ENCODE results near the gene FBXL7. TPM values are rescaled to one million over a fixed set of nuclear protein-coding genes. Genes with fewer than 3 reads are reported as not detected.

Gene FBXL7
- polyA plus RNA-seq, 3 donors, result not detected

- H3K4me1 ChIP-seq (ENCODE audit: control insufficient read depth in 1 of 2, insufficient read depth in 2 of 2, low read length in 2 of 2), result no peaks in the 10 kb centered on the region
- H3K27me3 Mint-ChIP-seq (ENCODE audit: low read depth in 3 of 3), result peaks cover 0 to 1% (median 0%) of the 10 kb centered on the region in 3 donors
- no peaks in the 10 kb centered on the region for H3K36me3 Mint-ChIP-seq
- H3K4me1 Mint-ChIP-seq, result no peaks in the 10 kb centered on the region
- TF ChIP-seq CTCF (IDR thresholded peaks at IDR 0.05), result no peak
- H2AFZ ChIP-seq (ENCODE audit: insufficient read depth, low read depth, low read length, poor library complexity, severe bottlenecking), result no peak overlapping the region
- H3K9me3 ChIP-seq (replicated peaks in 1 of 2; ENCODE audit: control insufficient read depth in 1 of 2, insufficient read depth in 1 of 2, low read length in 2 of 2), result peaks cover 0 to 7% of the 10 kb centered on the region in 2 donors
- H3K9me3 Mint-ChIP-seq, result peaks cover 0 to 6% (median 0%) of the 10 kb centered on the region in 7 donors
- DNase-seq, result no peak
- H3K27me3 ChIP-seq (ENCODE audit: control insufficient read depth in 2 of 2, insufficient read depth in 2 of 2, low read length in 2 of 2), result no peaks in the 10 kb centered on the region
- no peaks in the 10 kb centered on the region for H3K79me2 ChIP-seq (ENCODE audit: insufficient read depth, low read length)
- H3K27ac ChIP-seq (ENCODE audit: low read depth in 1 of 2, low read length in 2 of 2), result no peak overlapping the region
- H3K9ac ChIP-seq (ENCODE audit: insufficient read depth, low read length, poor library complexity, severe bottlenecking), result no peak overlapping the region
- intact Hi-C loops (cut with micrococcal nuclease), result no loop called here
- H4K20me1 ChIP-seq (ENCODE audit: insufficient read depth, low read length), result no peaks in the 10 kb centered on the region
- no peak overlapping the region for H3K4me2 ChIP-seq (replicated peaks; ENCODE audit: extremely low read depth, low read length, poor library complexity, severe bottlenecking)
- H3K4me3 ChIP-seq (replicated peaks in 1 of 3; ENCODE audit: low read depth in 2 of 3, low read length in 3 of 3), result no peak overlapping the region
- H3K27ac Mint-ChIP-seq, result no peak overlapping the region
- H3K36me3 ChIP-seq (replicated peaks in 1 of 2; ENCODE audit: control insufficient read depth in 1 of 2, insufficient read depth in 2 of 2, low read length in 2 of 2), result no peaks in the 10 kb centered on the region
- no CpG with 5 or more reads among the region's 1 CpG for WGBS (ENCODE audit: insufficient coverage)
- H3K4me3 Mint-ChIP-seq, result no peak overlapping the region
Measured at GRCh38 chr5:15510092-15510491, 10.1 kb downstream of the FBXL7 start.

- H3K27me3 ChIP-seq (ENCODE audit: control insufficient read depth in 2 of 2, insufficient read depth in 2 of 2, low read length in 2 of 2), result no peaks in the 10 kb centered on the region
- H4K20me1 ChIP-seq (ENCODE audit: insufficient read depth, low read length), result no peaks in the 10 kb centered on the region
- H3K4me1 ChIP-seq (ENCODE audit: control insufficient read depth in 1 of 2, insufficient read depth in 2 of 2, low read length in 2 of 2), result no peaks in the 10 kb centered on the region
- H3K27ac ChIP-seq (ENCODE audit: low read depth in 1 of 2, low read length in 2 of 2), result no peak overlapping the region
- H3K4me1 Mint-ChIP-seq, result no peaks in the 10 kb centered on the region
- H3K36me3 ChIP-seq (replicated peaks in 1 of 2; ENCODE audit: control insufficient read depth in 1 of 2, insufficient read depth in 2 of 2, low read length in 2 of 2), result no peaks in the 10 kb centered on the region
- peaks cover 0 to 6% (median 0%) of the 10 kb centered on the region in 7 donors for H3K9me3 Mint-ChIP-seq
- H3K27me3 Mint-ChIP-seq (ENCODE audit: low read depth in 3 of 3), result peaks cover 0 to 1% (median 0%) of the 10 kb centered on the region in 3 donors
- H3K4me2 ChIP-seq (replicated peaks; ENCODE audit: extremely low read depth, low read length, poor library complexity, severe bottlenecking), result no peak overlapping the region
- H2AFZ ChIP-seq (ENCODE audit: insufficient read depth, low read depth, low read length, poor library complexity, severe bottlenecking), result no peak overlapping the region
- H3K4me3 ChIP-seq (replicated peaks in 1 of 3; ENCODE audit: low read depth in 2 of 3, low read length in 3 of 3), result no peak overlapping the region
- intact Hi-C loops (cut with micrococcal nuclease), result no loop called here
- no peaks in the 10 kb centered on the region for H3K36me3 Mint-ChIP-seq
- H3K9ac ChIP-seq (ENCODE audit: insufficient read depth, low read length, poor library complexity, severe bottlenecking), result no peak overlapping the region
- peaks cover 0 to 10% of the 10 kb centered on the region in 2 donors for H3K9me3 ChIP-seq (replicated peaks in 1 of 2; ENCODE audit: control insufficient read depth in 1 of 2, insufficient read depth in 1 of 2, low read length in 2 of 2)
- WGBS (ENCODE audit: insufficient coverage), result no CpG with 5 or more reads among the region's 3 CpGs
- H3K27ac Mint-ChIP-seq, result no peak overlapping the region
- H3K4me3 Mint-ChIP-seq, result no peak overlapping the region
- no peak for TF ChIP-seq CTCF (IDR thresholded peaks at IDR 0.05)
- H3K79me2 ChIP-seq (ENCODE audit: insufficient read depth, low read length), result no peaks in the 10 kb centered on the region
- DNase-seq, result no peak
Measured at GRCh38 chr5:15510831-15511230, 10.9 kb downstream of the FBXL7 start.

All from CD14-positive monocyte (primary cell).